Skeletal muscle tissue (tissue), 4 donors: ENCODE measurements around the gene PHF10. TPM values are rescaled to one million over a fixed set of nuclear protein-coding genes. Genes with fewer than 3 reads are reported as not detected.

Source experiments
- H3K27ac ChIP-seq: one replicate; pipeline ENCODE4 v1.7.0; 2013; ENCODE audit warnings: mild to moderate bottlenecking, low read depth, low read length, inconsistent platforms
- H3K27me3 ChIP-seq, 3 donors: one replicate each; pipeline ENCODE4 v1.7.0; 2013; ENCODE audit warnings: low read length in 3 of 3; ENCODE audit not compliant: control insufficient read depth in 3 of 3, insufficient read depth in 3 of 3
- H3K36me3 ChIP-seq, 3 donors: one replicate each; pipeline ENCODE4 v1.7.0; 2013; ENCODE audit warnings: low read length in 3 of 3; ENCODE audit not compliant: control insufficient read depth in 3 of 3, insufficient read depth in 3 of 3
- H3K4me1 ChIP-seq, 3 donors: one replicate each; pipeline ENCODE4 v1.7.0; 2013; ENCODE audit warnings: low read length in 3 of 3, mild to moderate bottlenecking in 3 of 3; ENCODE audit not compliant: control insufficient read depth in 3 of 3, insufficient read depth in 3 of 3
- H3K4me3 ChIP-seq, 3 donors: one replicate each; pipeline ENCODE4 v1.7.0; 2013; ENCODE audit warnings: low read length in 3 of 3
- H3K9ac ChIP-seq, 3 donors: one replicate each; pipeline ENCODE4 v1.7.0; 2013; ENCODE audit warnings: low read length in 3 of 3, mild to moderate bottlenecking in 3 of 3, moderate library complexity in 2 of 3, low read depth in 1 of 3
- H3K9me3 ChIP-seq, 3 donors: one replicate each; pipeline ENCODE4 v1.7.0; 2013; ENCODE audit warnings: low read length in 3 of 3; ENCODE audit not compliant: control insufficient read depth in 3 of 3
- total RNA-seq: library from RNA; depleted of rRNA; stranded (reverse); fragments of >200 nt; gene quantifications from one replicate; pipeline ENCODE4 v1.2.3, GENCODE V29; 2014
- donor health status: Osteomylitis.

Gene PHF10
- total RNA-seq, 1 donor from 2014 or later, result 29.7 TPM

GRCh38 chr6:169723991-169724493, 258 bp downstream of the PHF10 start:
- H3K4me1 ChIP-seq, result peaks cover 15 to 24% (median 17%) of the 10 kb centered on the region in 3 donors
- H3K4me3 ChIP-seq, result peak overlapping the region in 2 of 3 donors; percentile 58 to 66
- no peak overlapping the region for H3K27ac ChIP-seq

GRCh38 chr6:169723200-169723909, 945 bp downstream of the PHF10 start:
- H3K27me3 ChIP-seq, result no peaks in the 10 kb centered on the region
- H3K27ac ChIP-seq, result peak overlapping the region; percentile 84
- H3K4me1 ChIP-seq, result peaks cover 15 to 24% (median 17%) of the 10 kb centered on the region in 3 donors
- H3K9ac ChIP-seq, result peak overlapping the region; percentile 85 to 93 (median 89)
- peak overlapping the region; percentile 84 to 94 (median 85) for H3K4me3 ChIP-seq
- no peaks in the 10 kb centered on the region for H3K36me3 ChIP-seq
- H3K9me3 ChIP-seq, result no peaks in the 10 kb centered on the region

More at GRCh38 chr6:169723991-169724493, 258 bp downstream of the PHF10 start:
- Histone ChIP-seq H3K9me3 (no peaks in the 10 kb centered on the region), H3K9ac (peak overlapping the region in 1 of 3 donors; percentile 75), H3K36me3 (no peaks in the 10 kb centered on the region), H3K27me3 (no peaks in the 10 kb centered on the region)

- Histone ChIP-seq H3K27me3 (no peaks in the 10 kb centered on the region), H3K36me3 (no peaks in the 10 kb centered on the region), H3K4me3 (peak overlapping the region; percentile 84 to 94 (median 85)), H3K9me3 (no peaks in the 10 kb centered on the region), H3K4me1 (peaks cover 15 to 24% (median 17%) of the 10 kb centered on the region in 3 donors), H3K9ac (peak overlapping the region; percentile 85 to 93 (median 89)), H3K27ac (peak overlapping the region; percentile 84)
Measured at GRCh38 chr6:169722362-169723199, 1.7 kb downstream of the PHF10 start.

DNA sequence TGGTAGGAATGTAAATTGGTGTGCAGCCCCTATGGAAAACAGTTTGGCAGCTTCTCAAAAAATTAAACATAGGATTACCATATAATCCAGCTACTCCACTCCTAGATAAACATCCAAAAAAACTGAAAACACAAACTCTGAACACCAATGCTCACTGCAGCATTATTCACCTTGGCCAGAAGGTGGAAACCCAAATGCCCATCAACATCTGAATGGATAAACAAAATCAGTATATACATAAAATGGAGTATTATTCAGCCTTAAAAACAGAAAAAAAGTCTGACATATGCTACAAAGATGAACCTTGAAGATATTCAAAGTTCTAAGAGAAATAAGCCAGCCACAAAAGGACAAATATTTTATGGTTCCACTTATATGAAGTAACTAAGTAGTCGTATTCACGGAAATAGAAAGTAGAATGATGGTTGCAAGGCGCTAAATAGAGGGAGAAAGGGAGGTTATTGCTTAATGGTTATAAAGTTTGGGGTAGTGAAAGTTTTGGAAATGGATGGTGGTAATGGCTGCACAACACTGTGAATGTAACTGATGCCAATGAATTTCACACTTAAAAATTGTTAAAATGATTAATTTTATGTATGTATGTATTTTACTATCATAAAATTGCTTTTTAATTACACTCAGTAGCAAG, 4.0 kb downstream of the PHF10 start:
- Histone ChIP-seq H3K36me3 (peaks cover 6 to 13% (median 12%) of the 10 kb centered on the region in 3 donors), H3K4me1 (peaks cover 15 to 23% (median 17%) of the 10 kb centered on the region in 3 donors), H3K27me3 (no peaks in the 10 kb centered on the region), H3K4me3 (no peak overlapping the region), H3K9ac (no peak overlapping the region), H3K9me3 (no peaks in the 10 kb centered on the region), H3K27ac (no peak overlapping the region)

GRCh38 chr6:169719117-169719516, 5.2 kb downstream of the PHF10 start:
- Histone ChIP-seq H3K27ac (no peak overlapping the region), H3K4me3 (no peak overlapping the region), H3K27me3 (no peaks in the 10 kb centered on the region), H3K36me3 (peaks cover 10 to 24% (median 22%) of the 10 kb centered on the region in 3 donors), H3K9ac (no peak overlapping the region), H3K4me1 (peaks cover 11 to 17% (median 12%) of the 10 kb centered on the region in 3 donors), H3K9me3 (no peaks in the 10 kb centered on the region)

GRCh38 chr6:169714595-169714994, 9.7 kb downstream of the PHF10 start:
- H3K36me3 ChIP-seq, result peaks cover 19 to 45% (median 42%) of the 10 kb centered on the region in 3 donors
- no peak overlapping the region for H3K4me3 ChIP-seq
- H3K9me3 ChIP-seq, result no peaks in the 10 kb centered on the region
- H3K27me3 ChIP-seq, result no peaks in the 10 kb centered on the region
- H3K27ac ChIP-seq, result no peak overlapping the region
- H3K4me1 ChIP-seq, result no peaks in the 10 kb centered on the region
- H3K9ac ChIP-seq, result no peak overlapping the region

GRCh38 chr6:169714178-169714577, 10.1 kb downstream of the PHF10 start:
- Histone ChIP-seq H3K9ac (no peak overlapping the region), H3K27ac (no peak overlapping the region), H3K36me3 (peaks cover 23 to 50% (median 43%) of the 10 kb centered on the region in 3 donors), H3K27me3 (no peaks in the 10 kb centered on the region), H3K9me3 (no peaks in the 10 kb centered on the region), H3K4me3 (no peak overlapping the region), H3K4me1 (no peaks in the 10 kb centered on the region)

DNA sequence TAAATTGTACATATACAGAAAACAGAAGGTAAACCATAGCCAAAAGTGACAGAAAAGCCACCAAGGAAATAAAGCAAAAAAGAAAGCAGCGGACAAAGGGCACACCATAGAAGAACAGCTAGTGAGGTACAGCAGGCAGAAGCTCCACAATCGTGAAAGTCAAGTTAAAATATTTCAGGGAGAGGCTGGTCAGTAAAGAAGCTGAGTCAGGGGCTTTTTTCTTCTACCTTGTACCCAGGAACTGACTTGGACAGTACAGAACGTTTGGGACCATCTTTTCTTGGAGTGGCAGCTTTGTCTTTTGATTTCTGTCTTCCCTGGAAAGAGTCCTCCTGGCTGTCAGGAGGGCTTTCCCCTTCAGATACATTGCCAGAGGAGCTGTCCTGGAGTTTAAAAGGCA, 14.3 kb downstream of the PHF10 start:
- Histone ChIP-seq H3K9ac (no peak overlapping the region), H3K27me3 (no peaks in the 10 kb centered on the region), H3K9me3 (no peaks in the 10 kb centered on the region), H3K36me3 (peaks cover 17 to 48% (median 41%) of the 10 kb centered on the region in 3 donors), H3K27ac (no peak overlapping the region), H3K4me1 (peaks cover under 1 to 3% (median 1%) of the 10 kb centered on the region in 3 donors), H3K4me3 (no peak overlapping the region)

DNA sequence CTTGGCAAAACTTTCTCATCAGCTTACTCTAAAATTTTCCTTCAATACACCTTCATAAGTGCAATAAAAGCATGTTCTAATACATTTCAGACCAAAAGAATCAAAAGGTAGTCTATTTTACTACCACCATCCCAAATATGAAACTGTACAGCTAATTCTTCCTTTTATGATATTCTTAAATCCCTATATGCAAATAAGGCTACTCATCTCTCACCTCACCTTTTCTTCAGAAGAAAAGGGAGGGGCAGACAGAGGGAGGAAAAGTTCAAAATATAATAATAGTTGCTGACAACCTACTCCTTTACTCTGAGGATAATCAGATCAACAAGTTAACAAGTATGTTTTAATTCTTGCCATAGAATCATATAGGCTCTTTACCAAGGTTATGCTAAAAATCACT, 15.0 kb downstream of the PHF10 start:
- Histone ChIP-seq H3K36me3 (peaks cover 16 to 40% (median 37%) of the 10 kb centered on the region in 3 donors), H3K27me3 (no peaks in the 10 kb centered on the region), H3K9ac (no peak overlapping the region), H3K4me1 (peaks cover 4 to 6% (median 4%) of the 10 kb centered on the region in 3 donors), H3K27ac (no peak overlapping the region), H3K4me3 (no peak overlapping the region), H3K9me3 (no peaks in the 10 kb centered on the region)
